Keratinocyte (primary cell): Measurements from ENCODE around the gene P4HA1.

Source experiments
- EZH2 ChIP-seq: IDR thresholded peaks from one replicate; pipeline ENCODE4 v1.6.1; 2012; ENCODE audit warnings: inconsistent platforms, mild to moderate bottlenecking, low read length, moderate library complexity
- TF ChIP-seq, protein P1 (sequence below), 3 experiments: IDR thresholded peaks in 1 of 3; conservative IDR thresholded peaks in 1 of 3; optimal IDR thresholded peaks in 1 of 3; 2 replicates in 2 of 3; 3 replicates in 1 of 3; pipeline versions ENCODE3 to v1.5.1; 2011; ENCODE audit warnings: low read length in 3 of 3, mild to moderate bottlenecking in 3 of 3, moderate library complexity in 2 of 3, control low read depth in 1 of 3, inconsistent platforms in 1 of 3; ENCODE audit not compliant: insufficient read depth in 2 of 3; ENCODE audit errors: extremely low read depth in 1 of 3

- TF ChIP-seq, protein P1, sequence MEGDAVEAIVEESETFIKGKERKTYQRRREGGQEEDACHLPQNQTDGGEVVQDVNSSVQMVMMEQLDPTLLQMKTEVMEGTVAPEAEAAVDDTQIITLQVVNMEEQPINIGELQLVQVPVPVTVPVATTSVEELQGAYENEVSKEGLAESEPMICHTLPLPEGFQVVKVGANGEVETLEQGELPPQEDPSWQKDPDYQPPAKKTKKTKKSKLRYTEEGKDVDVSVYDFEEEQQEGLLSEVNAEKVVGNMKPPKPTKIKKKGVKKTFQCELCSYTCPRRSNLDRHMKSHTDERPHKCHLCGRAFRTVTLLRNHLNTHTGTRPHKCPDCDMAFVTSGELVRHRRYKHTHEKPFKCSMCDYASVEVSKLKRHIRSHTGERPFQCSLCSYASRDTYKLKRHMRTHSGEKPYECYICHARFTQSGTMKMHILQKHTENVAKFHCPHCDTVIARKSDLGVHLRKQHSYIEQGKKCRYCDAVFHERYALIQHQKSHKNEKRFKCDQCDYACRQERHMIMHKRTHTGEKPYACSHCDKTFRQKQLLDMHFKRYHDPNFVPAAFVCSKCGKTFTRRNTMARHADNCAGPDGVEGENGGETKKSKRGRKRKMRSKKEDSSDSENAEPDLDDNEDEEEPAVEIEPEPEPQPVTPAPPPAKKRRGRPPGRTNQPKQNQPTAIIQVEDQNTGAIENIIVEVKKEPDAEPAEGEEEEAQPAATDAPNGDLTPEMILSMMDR (optimal IDR thresholded peaks at IDR 0.05 in 1 of 3, IDR thresholded peaks at IDR 0.05 in 1 of 3, conservative IDR thresholded peaks at IDR 0.05 in 1 of 3; ENCODE audit: extremely low read depth in 1 of 3, insufficient read depth in 2 of 3, low read length in 3 of 3): no peak
- no peak for TF ChIP-seq EZH2
Observed at GRCh38 chr10:73119952-73120351, 23.3 kb upstream of the P4HA1 start.
